Daoy (cell line): ENCODE data around the gene SARS2. TPM values are rescaled to one million over a fixed set of nuclear protein-coding genes. Genes with fewer than 3 reads are reported as not detected.

ENCODE experiments used
- DNase-seq: peaks from one replicate; pipeline ENCODE4 v3.0.0-alpha.2; 2015; ENCODE audit warnings: low read depth
- total RNA-seq: library from RNA; depleted of rRNA; stranded (reverse); fragments of >200 nt; shearing (Covaris generic); gene quantifications from 2 replicates; pipeline ENCODE4 v1.2.3, GENCODE V29; 2014

The SARS2 gene
- total RNA-seq, 1 experiment from 2014 or later, result 39.1 TPM

GRCh38 chr19:38917921-38918491 is 12.6 kb downstream of the SARS2 start:
- DNase-seq, result no peak

GRCh38 chr19:38917516-38917915 is 13.0 kb downstream of the SARS2 start:
- no peak for DNase-seq

- DNase-seq, result no peak
Measured at GRCh38 chr19:38915329-38916321, 14.9 kb downstream of the SARS2 start.

GRCh38 chr19:38913958-38914357 is 16.6 kb downstream of the SARS2 start:
- DNase-seq, result no peak

- DNase-seq, result no peak
Measured at GRCh38 chr19:38912600-38913514, 17.7 kb downstream of the SARS2 start.

GRCh38 chr19:38911388-38912001 is 19.1 kb downstream of the SARS2 start:
- DNase-seq, result no peak

GRCh38 chr19:38910488-38910887 is 20.1 kb downstream of the SARS2 start:
- DNase-seq, result no peak

GRCh38 chr19:38908911-38909310 is 21.7 kb downstream of the SARS2 start:
- no peak for DNase-seq

GRCh38 chr19:38907670-38908069 is 22.9 kb downstream of the SARS2 start:
- DNase-seq, result no peak

GRCh38 chr19:38907227-38907626 is 23.3 kb downstream of the SARS2 start:
- DNase-seq, result no peak

- DNase-seq, result no peak
Measured at GRCh38 chr19:38905620-38906019, 24.9 kb downstream of the SARS2 start.

- DNase-seq, result no peak
Measured at GRCh38 chr19:38904581-38905539, 25.7 kb downstream of the SARS2 start.

GRCh38 chr19:38901683-38902082 is 28.9 kb downstream of the SARS2 start:
- no peak for DNase-seq

- no peak for DNase-seq
Measured at GRCh38 chr19:38900743-38901190, 29.8 kb downstream of the SARS2 start.

GRCh38 chr19:38900202-38900629 is 30.3 kb downstream of the SARS2 start:
- no peak for DNase-seq

GRCh38 chr19:38899447-38900201 is 30.9 kb downstream of the SARS2 start, which contains the start of the genes NFKBIB and SIRT2:
Gene NFKBIB (plus strand): TSS chr19:38899969. CDS start chr19:38900033, 64 bp downstream.
Gene SIRT2 (minus strand): TSS chr19:38899618. CDS start chr19:38899521, 97 bp downstream.
- peak; percentile 100 for DNase-seq

- no peak for DNase-seq
Measured at GRCh38 chr19:38898788-38899446, 31.6 kb downstream of the SARS2 start.

GRCh38 chr19:38894968-38895367 is 35.6 kb downstream of the SARS2 start:
- DNase-seq, result no peak

- no peak for DNase-seq
Measured at GRCh38 chr19:38893341-38893771, 37.2 kb downstream of the SARS2 start.
